Bone marrow (tissue), 2 donors: ENCODE measurements around the gene PLIN5.
A peak's percentile ranks its signal among the peaks of the same experiment; 100 is the strongest.

Experiments used
- DNase-seq, 2 donors: peaks; one replicate each; lab custom pipeline; 2025; lab: John Stamatoyannopoulos, UW

PLIN5 gene

GRCh38 chr19:4504891-4505569 is 30.0 kb downstream of the PLIN5 start:
- DNase-seq: peak in 1 of 2 donors; percentile 8

- no peak for DNase-seq
These were observed 30.7 kb downstream of the PLIN5 start for GRCh38 chr19:4504297-4504701.

- no peak for DNase-seq
These were observed 31.2 kb downstream of the PLIN5 start for GRCh38 chr19:4503825-4504170.

GRCh38 chr19:4503132-4503824 is 31.7 kb downstream of the PLIN5 start:
- no peak for DNase-seq

- no peak for DNase-seq
These were observed 32.5 kb downstream of the PLIN5 start for GRCh38 chr19:4502282-4503131.

GRCh38 chr19:4501691-4502090 is 33.3 kb downstream of the PLIN5 start:
- DNase-seq: no peak

GRCh38 chr19:4500841-4501591 is 34.0 kb downstream of the PLIN5 start:
- no peak for DNase-seq

GRCh38 chr19:4499855-4500254 is 35.2 kb downstream of the PLIN5 start:
- DNase-seq: no peak

GRCh38 chr19:4499318-4499717 is 35.7 kb downstream of the PLIN5 start:
- no peak for DNase-seq

GRCh38 chr19:4498694-4499093 is 36.3 kb downstream of the PLIN5 start:
- DNase-seq: no peak

GRCh38 chr19:4497770-4498389 is 37.1 kb downstream of the PLIN5 start:
- no peak for DNase-seq

- DNase-seq: no peak
These were observed 38.7 kb downstream of the PLIN5 start for GRCh38 chr19:4496304-4496703.

- no peak for DNase-seq
These were observed 39.6 kb downstream of the PLIN5 start for GRCh38 chr19:4495471-4495870.

GRCh38 chr19:4494691-4495064 is 40.3 kb downstream of the PLIN5 start:
- no peak for DNase-seq

GRCh38 chr19:4493929-4494690 is 40.9 kb downstream of the PLIN5 start:
- no peak for DNase-seq

GRCh38 chr19:4493104-4493928 is 41.7 kb downstream of the PLIN5 start:
- DNase-seq: no peak

GRCh38 chr19:4492337-4493103 is 42.5 kb downstream of the PLIN5 start:
- DNase-seq: no peak

- DNase-seq: no peak
These were observed 43.6 kb downstream of the PLIN5 start for GRCh38 chr19:4491446-4491845.

- DNase-seq: no peak
These were observed 46.5 kb downstream of the PLIN5 start for GRCh38 chr19:4488496-4488895.
